IgD-negative memory B cell (primary cell): ENCODE data around the gene RBP5. TPM values are rescaled to one million over a fixed set of nuclear protein-coding genes. Genes with fewer than 3 reads are reported as not detected.

Experiments
- polyA plus RNA-seq: library from polyadenylated mRNA; unstranded; fragments of 300-500 nt; fragmentation: Illumina TruSeq; gene quantifications from one replicate; pipeline ENCODE4 v1.2.3, GENCODE V29; 2021

Gene RBP5
- polyA plus RNA-seq, 1 donor from 2014 or later, result not detected

Other genes with a start within 250 kb of the RBP5 start
- gene LRRC23, start 224.1 kb downstream of the RBP5 start, polyA plus RNA-seq, result 4.9 TPM
- 21.7 TPM for gene ENO2, start 214.3 kb downstream of the RBP5 start, polyA plus RNA-seq
- gene ATN1, start 200.9 kb downstream of the RBP5 start, polyA plus RNA-seq, result 1.4 TPM
- not detected for gene RNU7-1, start 185.1 kb downstream of the RBP5 start, polyA plus RNA-seq
- 141 TPM for gene C12orf57, start 184.9 kb downstream of the RBP5 start, polyA plus RNA-seq
- gene PTPN6, start 177.5 kb downstream of the RBP5 start, polyA plus RNA-seq, result 1,038 TPM
- 123 TPM for gene PHB2, start 158.2 kb downstream of the RBP5 start, polyA plus RNA-seq
- 62.0 TPM for gene EMG1, start 158.0 kb downstream of the RBP5 start, polyA plus RNA-seq
- 11.6 TPM for gene LPCAT3, start 110.4 kb downstream of the RBP5 start, polyA plus RNA-seq
- gene C1S, start 68.2 kb downstream of the RBP5 start, polyA plus RNA-seq, result not detected
- not detected for gene C1R, start 36.4 kb downstream of the RBP5 start, polyA plus RNA-seq
- gene C1RL, start 19.7 kb downstream of the RBP5 start, polyA plus RNA-seq, result 8.2 TPM
- gene CLSTN3, start 1.5 kb upstream of the RBP5 start, polyA plus RNA-seq, result 2.9 TPM
- gene PEX5, start 60.8 kb upstream of the RBP5 start, polyA plus RNA-seq, result 18.2 TPM
- not detected for gene ACSM4, start 175.2 kb upstream of the RBP5 start, polyA plus RNA-seq